ENCODE data around the gene ADPRHL1.

ADPRHL1 gene

DNA sequence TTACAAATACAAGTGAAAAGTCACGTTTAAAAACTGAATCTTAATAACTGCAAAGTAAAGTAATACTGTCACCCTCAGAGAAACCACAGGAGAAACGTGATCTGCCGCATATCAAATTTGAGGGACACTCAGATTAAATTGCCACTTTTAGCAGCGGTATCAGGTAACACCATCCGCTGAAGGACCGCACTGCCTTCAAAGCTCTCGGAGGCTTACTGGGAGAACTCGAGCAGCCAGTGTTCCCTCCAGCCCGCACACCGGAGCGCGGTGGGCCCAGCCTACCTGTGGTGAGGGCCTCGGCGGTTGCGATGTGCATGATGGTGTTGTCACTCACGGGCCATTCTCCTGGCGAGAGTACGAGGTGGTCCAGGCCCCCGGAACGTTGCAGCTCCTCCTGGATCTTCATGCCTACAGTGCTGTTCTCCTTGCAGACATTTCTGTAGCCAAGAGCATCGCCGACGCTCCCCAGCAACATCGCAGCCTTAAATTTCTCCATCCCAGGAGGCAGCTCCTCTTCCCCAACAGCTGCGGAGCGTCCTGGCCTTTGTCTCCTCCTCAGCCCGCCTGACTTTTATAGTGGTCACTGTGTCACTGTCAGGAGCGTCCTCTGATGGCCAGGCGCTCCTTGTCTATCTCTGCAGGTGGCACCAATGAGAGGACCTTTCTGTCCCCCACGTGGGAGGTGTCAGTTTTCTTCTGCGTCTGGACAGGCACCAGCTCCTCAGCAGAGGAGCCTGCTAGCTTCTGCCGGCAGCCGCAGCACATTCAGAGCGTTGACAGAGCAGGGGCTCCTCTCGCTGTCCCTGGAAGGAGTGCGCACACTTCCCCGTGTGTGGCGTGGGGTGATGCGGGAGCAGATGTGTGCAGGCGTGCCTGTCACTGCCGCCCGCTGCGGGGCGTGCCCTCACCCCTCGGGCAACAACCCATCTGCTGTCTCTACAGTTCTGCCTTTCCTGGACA, at the start of gene ADPRHL1:
Gene ADPRHL1 (minus strand): TSS at position 547 of the 960 bp plus-strand sequence. CDS start 51 bp downstream, at position 496.
- H3K4me3 ChIP-seq (ENCODE audit: low read depth, low read length), result no peak within 1 kb of the TSS
- TF ChIP-seq, protein P1, sequence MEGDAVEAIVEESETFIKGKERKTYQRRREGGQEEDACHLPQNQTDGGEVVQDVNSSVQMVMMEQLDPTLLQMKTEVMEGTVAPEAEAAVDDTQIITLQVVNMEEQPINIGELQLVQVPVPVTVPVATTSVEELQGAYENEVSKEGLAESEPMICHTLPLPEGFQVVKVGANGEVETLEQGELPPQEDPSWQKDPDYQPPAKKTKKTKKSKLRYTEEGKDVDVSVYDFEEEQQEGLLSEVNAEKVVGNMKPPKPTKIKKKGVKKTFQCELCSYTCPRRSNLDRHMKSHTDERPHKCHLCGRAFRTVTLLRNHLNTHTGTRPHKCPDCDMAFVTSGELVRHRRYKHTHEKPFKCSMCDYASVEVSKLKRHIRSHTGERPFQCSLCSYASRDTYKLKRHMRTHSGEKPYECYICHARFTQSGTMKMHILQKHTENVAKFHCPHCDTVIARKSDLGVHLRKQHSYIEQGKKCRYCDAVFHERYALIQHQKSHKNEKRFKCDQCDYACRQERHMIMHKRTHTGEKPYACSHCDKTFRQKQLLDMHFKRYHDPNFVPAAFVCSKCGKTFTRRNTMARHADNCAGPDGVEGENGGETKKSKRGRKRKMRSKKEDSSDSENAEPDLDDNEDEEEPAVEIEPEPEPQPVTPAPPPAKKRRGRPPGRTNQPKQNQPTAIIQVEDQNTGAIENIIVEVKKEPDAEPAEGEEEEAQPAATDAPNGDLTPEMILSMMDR (IDR thresholded peaks at IDR 0.05; ENCODE audit: low read depth, low read length), result no peak

DNA sequence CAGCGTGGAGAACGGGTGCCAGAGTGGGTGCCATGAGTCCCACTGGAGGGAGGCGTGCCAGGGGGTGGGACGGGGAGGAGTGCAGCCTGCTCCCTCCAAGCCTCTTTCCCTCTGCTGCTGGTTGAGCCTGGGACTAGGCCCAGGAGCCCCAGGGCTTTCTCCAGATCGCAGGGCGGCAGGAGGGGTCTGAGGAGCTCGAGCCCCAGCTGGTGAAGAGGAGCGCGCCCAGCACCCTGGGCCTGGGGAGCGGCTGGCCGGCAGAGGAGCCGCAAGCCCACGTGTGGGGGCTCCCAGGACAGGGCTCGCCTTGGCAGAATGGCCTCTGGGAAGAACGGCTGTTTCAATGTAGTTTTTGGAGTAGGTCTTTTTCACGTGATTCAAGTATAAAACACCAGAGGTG, 49.4 kb upstream of the ADPRHL1 start:
- no peak overlapping the region for H3K4me3 ChIP-seq (ENCODE audit: low read depth, low read length)
- TF ChIP-seq, protein P1 (IDR thresholded peaks at IDR 0.05; ENCODE audit: low read depth, low read length), result no peak

DNA sequence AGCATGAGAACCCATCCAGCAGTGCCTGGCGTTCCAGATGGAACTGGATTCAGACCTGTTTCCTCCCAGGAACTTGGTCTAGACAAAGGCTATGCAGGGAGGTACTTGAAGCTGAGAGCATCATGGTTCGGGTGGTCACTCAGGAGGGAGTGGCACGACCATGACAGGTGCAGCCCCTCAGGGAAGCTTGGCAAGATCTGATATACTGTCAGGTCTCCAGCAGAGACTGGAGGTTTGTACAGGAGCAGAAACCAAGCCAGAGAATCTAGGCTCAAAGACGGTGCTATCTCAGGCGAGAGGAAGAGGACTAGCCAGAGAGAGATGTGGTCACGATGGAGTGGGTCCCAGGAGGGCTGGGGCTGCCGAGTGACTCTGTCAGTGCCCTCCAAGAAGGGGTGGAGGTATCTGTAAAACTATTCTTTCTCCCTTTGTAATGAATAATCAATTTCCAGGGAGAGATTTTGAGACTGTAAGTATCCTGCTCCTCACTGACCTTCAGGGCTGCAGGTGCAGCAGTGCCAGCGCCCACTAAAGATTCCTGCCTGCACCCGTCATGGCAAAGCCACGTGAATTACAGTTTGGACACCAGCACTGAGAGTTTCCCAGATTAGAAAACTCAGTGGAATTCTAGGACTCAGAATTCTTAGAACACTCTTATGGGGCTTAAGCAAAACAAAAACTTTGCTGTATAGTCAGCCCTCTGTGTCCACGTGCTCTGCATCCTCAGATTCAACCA, 47.4 kb upstream of the ADPRHL1 start:
- no peak overlapping the region for H3K4me3 ChIP-seq (ENCODE audit: low read depth, low read length)
- TF ChIP-seq, protein P1 (IDR thresholded peaks at IDR 0.05; ENCODE audit: low read depth, low read length), result no peak

DNA sequence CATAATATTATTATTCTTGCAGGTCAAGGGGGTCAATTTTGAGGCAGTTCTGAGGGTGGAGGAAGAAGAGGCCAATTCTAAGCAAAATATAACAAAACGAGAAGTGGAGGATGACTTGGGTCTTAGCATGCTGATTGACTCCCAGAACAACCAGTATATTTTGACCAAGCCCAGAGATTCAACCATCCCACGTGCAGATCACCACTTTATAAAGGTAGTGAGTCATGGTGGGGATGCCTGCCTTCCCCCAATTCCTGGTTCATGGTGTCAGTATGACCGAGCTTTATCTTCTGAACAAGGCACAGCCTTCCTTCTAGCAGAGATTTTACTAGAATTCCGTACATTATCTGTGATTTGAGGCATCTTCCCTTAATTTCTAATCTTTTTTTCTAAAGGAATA, 46.6 kb upstream of the ADPRHL1 start:
- TF ChIP-seq, protein P1 (IDR thresholded peaks at IDR 0.05; ENCODE audit: low read depth, low read length), result no peak
- H3K4me3 ChIP-seq (ENCODE audit: low read depth, low read length), result no peak overlapping the region

DNA sequence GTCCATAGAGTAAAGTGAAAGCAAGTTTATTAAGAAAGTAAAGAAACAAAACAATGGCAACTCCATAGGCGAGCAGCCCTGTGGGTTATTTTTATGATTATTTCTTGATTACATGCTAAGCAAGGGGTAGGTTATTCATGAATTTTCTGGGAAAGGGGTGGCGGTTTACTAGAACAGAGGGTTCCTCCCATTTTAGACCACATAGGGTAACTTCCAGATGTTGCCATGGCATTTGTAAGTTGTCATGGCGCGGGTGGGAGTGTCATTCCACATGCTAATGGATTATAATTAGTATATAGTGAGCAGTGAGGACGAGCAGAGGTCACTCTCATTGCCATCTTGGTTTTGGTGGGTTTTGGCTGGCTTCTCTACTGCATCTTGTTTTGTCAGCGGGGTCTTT, 45.6 kb upstream of the ADPRHL1 start:
- TF ChIP-seq, protein P1 (IDR thresholded peaks at IDR 0.05; ENCODE audit: low read depth, low read length), result no peak
- no peak overlapping the region for H3K4me3 ChIP-seq (ENCODE audit: low read depth, low read length)

DNA sequence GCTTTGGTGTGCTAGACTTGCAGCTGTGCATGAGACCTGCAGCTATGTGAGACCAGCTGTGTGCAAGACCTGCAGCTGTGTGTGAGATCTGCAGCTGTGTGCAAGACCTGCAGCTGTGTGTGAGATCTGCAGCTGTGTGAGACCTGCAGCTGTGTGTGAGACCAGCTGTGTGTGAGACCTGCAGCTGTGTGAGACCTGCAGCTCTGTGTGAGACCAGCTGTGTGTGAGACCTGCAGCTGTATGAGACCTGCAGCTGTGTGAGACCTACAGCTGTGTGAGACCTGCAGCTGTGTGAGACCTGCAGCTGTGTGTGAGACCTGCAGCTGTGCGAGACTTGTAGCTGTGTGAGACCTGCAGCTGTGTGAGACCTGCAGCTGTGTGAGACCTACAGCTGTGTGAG, 43.9 kb upstream of the ADPRHL1 start:
- H3K4me3 ChIP-seq (ENCODE audit: low read depth, low read length), result no peak overlapping the region
- TF ChIP-seq, protein P1 (IDR thresholded peaks at IDR 0.05; ENCODE audit: low read depth, low read length), result no peak
